Measurements from ENCODE around the gene NDUFS3.

NDUFS3 gene

DNA sequence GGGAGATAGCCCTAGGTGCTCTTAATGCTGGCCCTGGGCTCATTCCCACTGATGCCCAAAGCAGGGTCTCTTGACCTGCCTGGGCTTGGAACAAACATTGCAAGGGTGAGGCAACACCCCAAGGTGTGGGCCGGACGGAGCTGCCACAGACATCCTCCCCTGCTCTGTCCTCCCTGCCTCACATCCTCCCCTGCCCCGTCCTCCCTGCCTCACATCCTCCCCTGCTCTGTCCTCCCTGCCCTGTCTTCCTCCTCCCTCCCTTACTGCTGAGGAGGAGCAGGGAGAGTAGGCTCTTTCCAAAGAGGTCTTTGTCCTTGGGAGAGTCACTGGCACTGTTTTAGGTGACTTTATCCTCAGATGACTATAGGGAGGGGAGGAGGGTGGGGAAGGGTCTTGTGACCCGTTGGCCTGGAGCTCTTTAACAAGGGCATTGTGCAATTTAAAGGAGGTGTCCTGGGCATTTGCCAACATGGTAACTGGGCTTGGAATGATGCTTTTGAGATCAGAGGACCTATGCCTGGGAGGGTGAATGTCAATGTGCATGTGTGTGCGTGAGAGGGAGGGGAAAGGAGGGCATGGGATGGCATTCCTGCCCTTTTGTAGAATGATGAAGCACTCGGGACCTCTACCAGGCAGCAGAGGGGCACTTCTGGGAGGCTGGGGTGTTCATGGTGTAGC is 8.3 kb downstream of the NDUFS3 start:
- Histone ChIP-seq H3K4me2 (ENCODE audit: low read length) (no peak overlapping the region), H3K4me3 (ENCODE audit: low read length) (no peak overlapping the region), H2AFZ (ENCODE audit: low read depth, low read length) (no peak overlapping the region), H3K9me3 (ENCODE audit: insufficient read depth, low read length) (no peaks in the 10 kb centered on the region), H3K4me1 (ENCODE audit: low read length) (no peaks in the 10 kb centered on the region), H3K9ac (ENCODE audit: low read length) (no peak overlapping the region), H3K79me2 (ENCODE audit: low read length) (no peaks in the 10 kb centered on the region), H4K20me1 (ENCODE audit: insufficient read depth, low read length) (no peaks in the 10 kb centered on the region), H3K27ac (ENCODE audit: low read length) (no peak overlapping the region), H3K36me3 (replicated peaks; ENCODE audit: low read depth, low read length) (peaks cover 20% of the 10 kb centered on the region), H3K27me3 (ENCODE audit: low read depth, low read length) (no peaks in the 10 kb centered on the region)
- TF ChIP-seq, protein P1, sequence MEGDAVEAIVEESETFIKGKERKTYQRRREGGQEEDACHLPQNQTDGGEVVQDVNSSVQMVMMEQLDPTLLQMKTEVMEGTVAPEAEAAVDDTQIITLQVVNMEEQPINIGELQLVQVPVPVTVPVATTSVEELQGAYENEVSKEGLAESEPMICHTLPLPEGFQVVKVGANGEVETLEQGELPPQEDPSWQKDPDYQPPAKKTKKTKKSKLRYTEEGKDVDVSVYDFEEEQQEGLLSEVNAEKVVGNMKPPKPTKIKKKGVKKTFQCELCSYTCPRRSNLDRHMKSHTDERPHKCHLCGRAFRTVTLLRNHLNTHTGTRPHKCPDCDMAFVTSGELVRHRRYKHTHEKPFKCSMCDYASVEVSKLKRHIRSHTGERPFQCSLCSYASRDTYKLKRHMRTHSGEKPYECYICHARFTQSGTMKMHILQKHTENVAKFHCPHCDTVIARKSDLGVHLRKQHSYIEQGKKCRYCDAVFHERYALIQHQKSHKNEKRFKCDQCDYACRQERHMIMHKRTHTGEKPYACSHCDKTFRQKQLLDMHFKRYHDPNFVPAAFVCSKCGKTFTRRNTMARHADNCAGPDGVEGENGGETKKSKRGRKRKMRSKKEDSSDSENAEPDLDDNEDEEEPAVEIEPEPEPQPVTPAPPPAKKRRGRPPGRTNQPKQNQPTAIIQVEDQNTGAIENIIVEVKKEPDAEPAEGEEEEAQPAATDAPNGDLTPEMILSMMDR (IDR thresholded peaks at IDR 0.05; ENCODE audit: low read depth, low read length) = no peak
- no peak for TF ChIP-seq EZH2phosphoT487 (IDR thresholded peaks at IDR 0.05; ENCODE audit: low read depth)

DNA sequence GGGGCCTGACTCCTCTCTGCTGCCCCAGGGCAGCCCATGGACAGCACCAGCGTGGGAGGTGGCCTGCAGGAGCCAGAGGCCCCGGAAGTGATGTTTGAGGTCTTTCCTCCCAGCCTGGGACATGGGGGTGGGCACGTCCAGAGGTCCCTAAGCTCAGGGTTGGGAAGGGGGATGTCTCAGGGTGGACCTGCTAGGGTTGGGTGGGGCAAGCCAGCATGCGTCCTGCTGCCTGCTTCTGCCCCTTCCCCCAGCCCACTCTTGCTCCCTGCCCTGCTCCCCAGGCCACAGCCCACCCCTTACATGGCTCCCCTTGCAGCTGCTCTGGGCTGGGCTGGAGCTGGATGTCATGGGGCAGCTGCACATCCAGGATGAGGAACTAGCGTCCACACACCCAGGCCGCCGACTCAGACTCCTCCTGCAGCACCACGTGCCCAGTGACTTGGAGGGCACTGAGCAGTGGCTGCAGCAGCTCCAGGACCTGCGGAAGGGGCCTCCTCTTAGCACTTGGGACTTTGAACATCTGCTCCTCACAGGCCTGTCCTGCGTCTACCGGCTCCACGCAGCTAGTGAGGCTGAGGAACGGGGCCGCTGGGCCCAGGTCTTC is 9.0 kb downstream of the NDUFS3 start:
- H3K27ac ChIP-seq (ENCODE audit: low read length) = no peak overlapping the region
- H3K79me2 ChIP-seq (ENCODE audit: low read length) = no peaks in the 10 kb centered on the region
- no peaks in the 10 kb centered on the region for H3K27me3 ChIP-seq (ENCODE audit: low read depth, low read length)
- no peak overlapping the region for H2AFZ ChIP-seq (ENCODE audit: low read depth, low read length)
- H4K20me1 ChIP-seq (ENCODE audit: insufficient read depth, low read length) = no peaks in the 10 kb centered on the region
- H3K36me3 ChIP-seq (replicated peaks; ENCODE audit: low read depth, low read length) = peaks cover 16% of the 10 kb centered on the region
- no peaks in the 10 kb centered on the region for H3K9me3 ChIP-seq (ENCODE audit: insufficient read depth, low read length)
- TF ChIP-seq, protein P1 (IDR thresholded peaks at IDR 0.05; ENCODE audit: low read depth, low read length) = no peak
- TF ChIP-seq EZH2phosphoT487 (IDR thresholded peaks at IDR 0.05; ENCODE audit: low read depth) = no peak
- H3K4me1 ChIP-seq (ENCODE audit: low read length) = no peaks in the 10 kb centered on the region
- H3K9ac ChIP-seq (ENCODE audit: low read length) = no peak overlapping the region
- H3K4me3 ChIP-seq (ENCODE audit: low read length) = no peak overlapping the region
- H3K4me2 ChIP-seq (ENCODE audit: low read length) = no peak overlapping the region

DNA sequence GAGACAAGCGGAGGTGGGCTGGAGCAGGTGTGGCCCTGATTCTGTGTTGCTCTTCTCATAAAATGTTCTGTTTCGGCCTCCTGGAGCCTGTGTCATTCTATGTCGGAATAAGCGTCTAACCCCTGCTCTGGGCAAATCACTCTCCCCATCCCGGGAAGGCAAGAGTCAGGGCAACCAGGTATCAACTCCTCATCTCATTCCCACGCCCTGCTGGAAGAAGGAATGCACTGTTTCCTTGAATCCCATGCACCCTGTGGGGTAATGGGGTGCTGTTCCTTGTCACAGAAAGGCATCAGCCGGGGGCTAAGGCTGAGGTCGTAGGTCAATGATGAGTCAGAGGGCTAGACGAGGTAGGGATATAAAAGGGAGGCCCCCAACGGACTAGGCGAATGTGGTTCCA is 10.2 kb downstream of the NDUFS3 start:
- no peaks in the 10 kb centered on the region for H3K9me3 ChIP-seq (ENCODE audit: insufficient read depth, low read length)
- no peak overlapping the region for H3K9ac ChIP-seq (ENCODE audit: low read length)
- H3K79me2 ChIP-seq (ENCODE audit: low read length) = no peaks in the 10 kb centered on the region
- no peaks in the 10 kb centered on the region for H3K27me3 ChIP-seq (ENCODE audit: low read depth, low read length)
- H3K27ac ChIP-seq (ENCODE audit: low read length) = no peak overlapping the region
- no peaks in the 10 kb centered on the region for H4K20me1 ChIP-seq (ENCODE audit: insufficient read depth, low read length)
- H3K4me2 ChIP-seq (ENCODE audit: low read length) = no peak overlapping the region
- no peak overlapping the region for H2AFZ ChIP-seq (ENCODE audit: low read depth, low read length)
- peaks cover 6% of the 10 kb centered on the region for H3K36me3 ChIP-seq (replicated peaks; ENCODE audit: low read depth, low read length)
- TF ChIP-seq, protein P1 (IDR thresholded peaks at IDR 0.05; ENCODE audit: low read depth, low read length) = no peak
- TF ChIP-seq EZH2phosphoT487 (IDR thresholded peaks at IDR 0.05; ENCODE audit: low read depth) = no peak
- H3K4me1 ChIP-seq (ENCODE audit: low read length) = no peaks in the 10 kb centered on the region
- H3K4me3 ChIP-seq (ENCODE audit: low read length) = no peak overlapping the region

DNA sequence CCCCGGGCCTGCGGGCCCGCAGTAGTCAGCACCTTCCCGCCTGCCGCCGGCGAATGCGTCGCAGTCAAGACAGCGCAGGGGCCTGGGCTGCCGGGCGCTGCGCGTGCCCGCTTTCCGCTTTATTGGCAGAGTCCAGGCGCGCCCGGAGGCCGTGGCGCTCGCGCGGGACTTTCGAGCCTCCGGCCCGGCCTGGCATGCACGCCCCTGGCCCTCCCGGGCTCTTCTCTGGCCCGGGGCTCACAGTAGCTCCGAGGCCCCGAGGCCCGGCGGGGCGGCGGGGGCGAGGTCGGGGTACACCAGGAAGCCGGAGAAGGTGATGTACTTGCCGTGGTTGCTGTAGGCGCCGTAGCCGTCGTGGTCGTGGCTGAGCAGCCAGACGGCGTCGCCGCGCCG is 10.7 kb downstream of the NDUFS3 start:
- Histone ChIP-seq H3K9ac (ENCODE audit: low read length) (no peak overlapping the region), H3K79me2 (ENCODE audit: low read length) (no peaks in the 10 kb centered on the region), H4K20me1 (ENCODE audit: insufficient read depth, low read length) (no peaks in the 10 kb centered on the region), H3K4me2 (ENCODE audit: low read length) (no peak overlapping the region), H2AFZ (ENCODE audit: low read depth, low read length) (no peak overlapping the region), H3K27me3 (ENCODE audit: low read depth, low read length) (no peaks in the 10 kb centered on the region), H3K4me3 (ENCODE audit: low read length) (no peak overlapping the region), H3K27ac (ENCODE audit: low read length) (no peak overlapping the region), H3K36me3 (replicated peaks; ENCODE audit: low read depth, low read length) (peaks cover 3% of the 10 kb centered on the region), H3K9me3 (ENCODE audit: insufficient read depth, low read length) (no peaks in the 10 kb centered on the region), H3K4me1 (ENCODE audit: low read length) (no peaks in the 10 kb centered on the region)
- TF ChIP-seq, protein P1 (IDR thresholded peaks at IDR 0.05; ENCODE audit: low read depth, low read length) = no peak
- TF ChIP-seq EZH2phosphoT487 (IDR thresholded peaks at IDR 0.05; ENCODE audit: low read depth) = no peak
